Right lung (tissue), 5 donors: ENCODE data around the gene OBSCN. TPM values are rescaled to one million over a fixed set of nuclear protein-coding genes. Genes with fewer than 3 reads are reported as not detected.
"Not testable (repeated sequence)": the region's sequence is repeated elsewhere in the genome, so short reads cannot be mapped to it uniquely, and the experiment has no call there.

Experiments used
- DNase-seq, 2 donors: peaks; one replicate each; pipeline ENCODE4 v3.0.0-alpha.2; 2013
- polyA plus RNA-seq, 5 donors: library from polyadenylated mRNA; unstranded; fragments of 120-200 nt; gene quantifications; one replicate each; pipeline versions ENCODE4 v1.2.1 to v1.2.3, GENCODE V29; 2013; ENCODE audit warnings: inconsistent platforms in 1 of 5, low replicate concordance in 1 of 5; ENCODE audit not compliant: insufficient read length in 5 of 5, insufficient read depth in 1 of 5

OBSCN gene
- polyA plus RNA-seq, 5 donors: 36.0 to 66.4 (median 48.8) TPM

DNA sequence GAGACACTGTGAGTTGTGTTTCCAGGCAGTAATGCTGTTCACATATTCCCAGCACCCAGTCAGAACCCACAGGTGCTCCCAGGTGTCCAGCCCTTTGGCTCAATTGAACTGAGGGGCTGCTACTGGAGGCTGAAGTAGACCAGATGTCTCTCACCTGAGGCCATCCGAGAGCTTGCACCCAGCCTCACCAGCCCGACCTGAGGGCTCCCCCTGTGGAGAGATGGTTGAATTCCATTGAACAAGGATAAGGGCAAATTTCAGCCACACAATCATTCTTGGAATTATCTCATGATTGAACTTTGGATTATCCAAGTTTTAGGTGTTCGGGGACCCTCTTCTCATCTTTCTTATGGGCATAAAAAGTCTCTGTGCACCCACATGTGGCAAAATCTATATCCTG lies 52.1 kb downstream of the OBSCN start:
- DNase-seq: no peak

DNA sequence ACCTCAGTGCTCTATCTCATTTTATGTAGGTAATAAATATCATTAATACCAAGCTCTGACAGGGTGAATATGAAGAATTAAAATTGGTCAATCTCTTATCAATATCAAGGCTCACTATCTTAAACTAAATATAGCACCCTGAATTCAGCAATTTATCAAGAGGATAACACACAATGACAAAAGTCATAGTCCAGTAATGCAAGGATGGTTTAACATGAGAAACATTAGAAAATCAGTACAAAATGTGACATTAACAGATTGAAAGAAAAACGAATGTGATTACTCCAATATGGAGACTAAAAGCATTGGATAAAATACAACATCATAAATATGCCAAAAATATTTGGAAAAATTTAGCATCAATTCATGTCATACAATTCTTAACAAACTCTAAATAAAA lies 53.9 kb downstream of the OBSCN start:
- no peak for DNase-seq

DNA sequence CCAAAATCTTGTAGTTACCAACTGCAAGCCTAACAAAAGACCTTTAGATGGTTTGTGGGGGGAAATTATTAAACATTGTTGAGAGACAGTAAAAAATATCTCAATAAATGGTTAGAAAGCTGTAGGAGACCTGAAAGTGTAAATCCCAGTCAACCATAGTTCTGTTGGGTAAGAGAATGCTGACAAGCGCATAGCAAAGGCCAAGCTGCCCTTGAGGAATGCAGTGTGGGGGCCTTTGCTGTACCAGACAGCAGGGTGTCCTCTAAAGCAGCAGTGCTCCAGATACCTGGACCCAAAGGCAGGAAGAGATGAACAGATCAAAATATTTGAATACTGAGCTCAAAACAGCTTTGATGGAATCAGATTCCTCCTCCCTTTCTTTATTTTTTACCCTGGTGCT lies 54.6 kb downstream of the OBSCN start:
- no peak for DNase-seq

DNA sequence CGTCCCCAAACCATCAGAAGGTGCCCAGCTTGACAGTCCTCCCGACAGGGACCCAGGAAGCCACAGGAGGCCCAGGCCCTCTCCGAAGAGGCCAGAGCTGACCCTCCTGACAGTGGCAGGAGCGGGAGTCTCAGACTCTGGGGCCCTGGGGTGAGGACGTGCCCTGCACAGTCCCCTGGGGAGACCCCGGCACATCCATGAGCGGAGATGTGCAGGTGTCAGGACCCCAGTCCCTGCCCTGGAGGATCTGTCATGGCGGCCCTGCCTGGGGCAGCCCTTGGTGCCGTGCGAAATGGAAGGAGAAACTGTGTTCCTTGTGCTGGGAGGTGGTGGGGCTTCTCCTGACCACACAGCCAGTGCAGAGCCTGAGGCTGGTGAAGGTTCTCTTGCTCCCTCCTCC lies 55.8 kb downstream of the OBSCN start:
- no peak for DNase-seq

DNA sequence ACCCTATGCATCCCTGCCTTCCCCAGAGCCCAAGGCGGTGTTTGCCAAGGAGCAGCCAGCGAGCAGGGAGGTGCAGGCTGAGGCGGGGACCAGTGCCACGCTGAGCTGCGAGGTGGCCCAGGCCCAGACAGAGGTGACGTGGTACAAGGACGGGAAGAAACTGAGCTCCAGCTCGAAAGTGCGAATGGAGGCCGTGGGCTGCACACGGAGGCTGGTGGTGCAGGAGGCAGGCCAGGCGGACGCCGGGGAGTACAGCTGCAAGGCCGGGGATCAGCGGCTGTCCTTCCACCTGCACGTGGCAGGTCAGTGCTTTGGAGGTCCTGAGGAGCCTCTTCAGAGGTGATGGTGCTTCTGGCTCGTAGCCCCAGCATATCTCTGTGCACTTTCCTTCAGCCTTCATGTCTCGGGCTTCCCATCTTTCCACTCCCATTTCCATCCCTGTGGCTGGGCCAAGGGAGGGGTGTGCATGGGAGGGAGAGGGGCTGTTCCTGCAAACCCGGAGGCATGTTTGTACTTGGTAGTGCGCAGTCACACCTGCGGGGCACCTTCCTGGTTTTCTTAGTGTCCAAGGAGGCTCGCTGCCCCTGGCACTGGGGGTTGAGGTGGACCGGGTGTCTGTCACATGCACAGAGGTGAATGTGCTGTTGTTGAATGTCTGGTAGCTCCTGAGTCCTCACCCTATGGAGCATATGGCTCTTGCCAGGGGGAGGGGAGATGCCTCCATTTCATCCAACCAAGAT lies 56.4 kb downstream of the OBSCN start:
- no peak for DNase-seq

DNA sequence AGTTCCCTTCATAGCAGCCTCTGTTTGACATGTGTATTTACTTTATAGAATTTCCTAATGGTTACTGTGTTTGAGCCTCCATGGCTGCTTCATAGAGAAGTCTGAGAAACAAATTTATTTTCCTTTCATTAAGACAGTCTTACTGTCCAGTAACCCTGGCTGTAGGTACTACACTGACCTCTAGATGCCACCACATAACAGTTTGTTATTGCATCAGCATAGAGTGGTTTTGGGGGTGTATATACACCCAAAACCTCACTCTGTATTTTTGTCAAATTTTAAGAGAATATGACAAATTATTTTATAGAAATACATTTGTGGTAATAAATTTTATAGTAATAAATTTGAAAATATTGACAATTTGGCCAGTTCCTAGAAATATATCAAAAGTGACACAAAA lies 57.3 kb downstream of the OBSCN start:
- DNase-seq: no peak

DNA sequence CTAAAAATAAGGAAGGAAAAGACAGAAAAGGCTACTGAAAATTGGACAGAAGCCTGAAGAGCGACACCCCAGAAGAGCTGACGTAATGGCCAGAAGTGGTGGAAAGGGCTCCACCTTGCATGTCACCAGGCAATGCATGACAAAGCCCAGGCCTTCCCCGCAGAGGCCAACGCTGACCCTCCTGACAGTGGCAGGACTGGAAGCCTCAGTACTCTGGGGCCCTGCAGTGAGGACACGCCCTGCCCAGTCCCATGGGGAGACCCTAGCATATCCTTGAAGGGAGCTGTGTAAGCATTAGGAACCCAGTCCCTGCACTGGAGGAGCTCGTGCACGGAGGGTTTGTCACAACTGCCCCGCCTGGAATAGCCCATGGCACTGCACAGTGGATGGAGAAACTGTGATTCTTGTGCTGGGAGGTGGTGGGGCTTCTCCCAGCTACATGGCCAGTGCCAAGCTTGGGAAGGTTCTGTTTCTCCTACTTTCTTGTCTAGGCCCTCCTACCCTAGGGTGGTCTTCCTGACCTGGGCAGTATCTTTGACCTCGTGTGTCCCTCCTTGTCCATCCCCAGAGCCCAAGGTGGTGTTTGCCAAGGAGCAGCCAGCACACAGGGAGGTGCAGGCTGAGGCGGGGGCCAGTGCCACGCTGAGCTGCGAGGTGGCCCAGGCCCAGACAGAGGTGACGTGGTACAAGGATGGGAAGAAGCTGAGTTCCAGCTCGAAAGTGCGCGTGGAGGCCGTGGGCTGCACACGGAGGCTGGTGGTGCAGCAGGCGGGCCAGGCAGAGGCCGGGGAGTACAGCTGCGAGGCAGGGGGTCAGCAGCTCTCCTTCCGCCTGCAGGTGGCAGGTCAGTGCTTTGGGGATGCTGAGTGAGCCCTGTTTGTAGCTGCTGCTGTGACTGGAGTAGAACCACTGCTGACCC lies 60.4 kb downstream of the OBSCN start:
- no peak for DNase-seq

DNA sequence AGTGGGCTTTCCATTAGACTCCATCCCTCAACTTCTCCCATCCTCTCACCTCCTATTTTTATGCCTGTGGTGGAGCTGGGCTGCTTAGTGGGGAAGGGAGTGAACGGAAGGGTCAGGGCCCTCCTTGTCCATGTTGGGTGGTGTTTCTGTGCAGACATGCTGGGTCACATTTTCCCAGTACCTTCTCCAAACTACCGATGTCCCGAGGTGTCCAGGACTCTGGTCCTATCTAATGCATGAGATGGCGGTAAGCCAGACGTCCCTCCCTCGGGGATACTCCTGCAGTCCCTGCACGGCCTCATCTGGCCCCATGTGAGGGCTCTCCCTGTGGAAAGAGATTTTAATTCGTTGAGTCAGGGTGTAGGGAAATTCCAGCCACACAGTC lies 61.0 kb downstream of the OBSCN start:
- no peak for DNase-seq

DNA sequence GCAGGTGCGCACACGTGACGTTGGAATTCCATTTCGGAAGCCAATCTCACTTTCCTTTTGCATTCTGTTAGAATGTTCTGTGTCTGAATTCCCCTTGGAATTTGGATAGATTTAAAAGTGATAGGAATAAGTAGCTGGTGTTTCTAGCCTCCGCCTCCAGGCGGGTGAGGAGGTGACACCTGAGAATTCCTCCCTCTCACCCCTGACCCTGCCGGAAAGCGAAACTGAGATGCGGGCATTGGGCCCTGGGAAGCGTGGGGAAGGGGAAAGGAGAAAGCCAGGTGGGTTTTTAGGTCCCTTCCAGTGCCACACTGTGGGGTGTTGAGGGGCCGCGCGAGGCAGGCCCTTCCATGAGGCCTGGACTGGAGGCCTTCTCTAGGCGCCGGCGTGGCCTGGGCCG lies 61.6 kb downstream of the OBSCN start:
- DNase-seq: not testable (repeated sequence)

DNA sequence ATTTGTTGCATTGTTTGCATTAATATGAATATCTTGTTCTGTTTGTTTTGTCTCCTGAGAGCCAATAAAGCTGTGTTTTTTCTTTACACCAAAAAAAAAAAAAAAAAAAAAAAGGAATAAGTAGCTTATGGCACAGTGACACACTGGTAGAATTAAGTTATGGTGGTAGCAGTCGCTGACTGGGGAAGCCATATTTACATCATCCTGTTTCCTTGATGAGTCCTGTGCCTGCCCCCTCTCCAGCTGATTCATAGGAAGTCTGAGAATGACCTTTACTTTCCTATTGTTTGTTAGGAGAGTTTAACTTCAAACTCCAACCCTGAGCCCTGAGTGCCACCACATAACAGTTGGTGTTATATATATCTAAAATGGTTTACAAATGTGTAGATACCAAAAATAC lies 62.2 kb downstream of the OBSCN start:
- DNase-seq: no peak

DNA sequence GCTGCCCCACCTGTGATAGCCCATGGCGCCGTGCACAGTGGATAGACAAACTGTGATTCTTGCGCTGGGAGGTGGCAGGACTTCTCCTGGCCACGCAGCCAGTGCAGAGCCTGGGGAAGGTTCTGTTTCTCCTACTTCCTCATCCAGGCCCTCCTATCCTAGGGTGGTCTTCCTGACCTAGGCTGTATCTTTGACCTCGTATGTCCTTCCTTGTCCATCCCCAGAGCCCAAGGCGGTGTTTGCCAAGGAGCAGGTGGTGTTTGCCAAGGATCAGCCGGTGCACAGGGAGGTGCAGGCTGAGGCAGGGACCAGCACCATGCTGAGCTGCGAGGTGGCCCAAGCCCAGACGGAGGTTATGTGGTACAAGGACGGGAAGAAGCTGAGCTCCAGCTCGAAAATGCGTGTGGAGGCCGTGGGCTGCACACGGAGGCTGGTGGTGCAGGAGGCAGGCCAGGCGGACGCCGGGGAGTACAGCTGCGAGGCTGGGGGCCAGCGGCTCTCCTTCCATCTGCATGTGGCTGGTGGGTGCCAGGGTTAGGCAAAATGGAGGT lies 63.9 kb downstream of the OBSCN start:
- DNase-seq: no peak

DNA sequence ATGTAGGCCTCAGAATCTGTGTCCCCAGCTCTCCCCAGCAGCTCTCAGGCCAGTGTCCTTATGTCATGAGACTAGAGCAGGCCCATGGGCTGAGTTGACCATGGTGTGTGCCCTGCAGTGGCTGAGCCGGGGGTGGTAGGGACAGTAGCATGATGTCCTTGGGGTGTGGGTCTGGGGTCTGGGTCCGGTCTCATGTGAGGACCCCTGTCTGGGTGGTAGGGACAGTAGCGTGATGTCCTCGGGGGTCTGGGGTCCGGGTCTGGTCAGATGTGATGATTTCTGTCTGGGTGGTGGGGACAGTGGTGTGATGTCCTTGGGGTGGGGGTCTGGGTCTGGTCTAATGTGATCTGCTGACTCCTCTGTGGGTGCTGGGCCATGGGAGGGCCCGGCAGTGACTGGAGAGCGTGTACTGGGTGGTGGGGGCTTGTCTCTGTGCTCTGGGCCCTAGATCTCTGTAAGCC lies 64.5 kb downstream of the OBSCN start:
- DNase-seq: no peak

DNA sequence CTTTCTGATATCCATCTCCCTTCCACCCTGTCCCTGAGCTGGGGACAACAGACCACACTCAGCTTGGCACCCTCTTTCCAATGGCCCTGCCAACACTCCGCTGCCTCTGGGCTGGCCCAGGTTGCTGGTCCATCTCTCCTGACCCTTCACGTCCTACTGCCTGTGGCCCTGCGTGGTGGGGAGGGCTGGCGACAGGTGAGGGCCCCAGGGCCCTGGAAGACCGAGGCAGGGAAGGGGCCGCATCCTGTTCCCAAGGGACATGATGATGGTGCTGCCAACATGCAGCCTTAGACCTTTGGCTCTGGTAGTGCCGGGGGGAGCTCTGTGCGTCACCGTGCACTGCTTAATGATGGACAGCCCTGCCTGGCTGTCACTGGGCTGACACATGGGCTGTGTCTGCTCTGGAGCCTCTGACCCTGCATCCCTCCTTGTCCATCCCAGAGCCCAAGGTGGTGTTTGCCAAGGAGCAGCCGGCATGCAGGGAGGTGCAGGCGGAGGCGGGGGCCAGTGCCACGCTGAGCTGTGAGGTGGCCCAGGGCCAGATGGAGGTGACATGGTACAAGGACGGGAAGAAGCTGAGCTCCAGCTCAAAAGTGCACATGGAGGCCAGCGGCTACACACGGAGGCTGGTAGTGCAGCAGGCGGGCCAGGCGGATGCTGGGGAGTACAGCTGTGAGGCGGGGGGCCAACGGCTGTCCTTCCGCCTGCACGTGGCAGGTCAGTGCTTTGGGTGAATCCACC lies 65.2 kb downstream of the OBSCN start:
- DNase-seq: no peak

DNA sequence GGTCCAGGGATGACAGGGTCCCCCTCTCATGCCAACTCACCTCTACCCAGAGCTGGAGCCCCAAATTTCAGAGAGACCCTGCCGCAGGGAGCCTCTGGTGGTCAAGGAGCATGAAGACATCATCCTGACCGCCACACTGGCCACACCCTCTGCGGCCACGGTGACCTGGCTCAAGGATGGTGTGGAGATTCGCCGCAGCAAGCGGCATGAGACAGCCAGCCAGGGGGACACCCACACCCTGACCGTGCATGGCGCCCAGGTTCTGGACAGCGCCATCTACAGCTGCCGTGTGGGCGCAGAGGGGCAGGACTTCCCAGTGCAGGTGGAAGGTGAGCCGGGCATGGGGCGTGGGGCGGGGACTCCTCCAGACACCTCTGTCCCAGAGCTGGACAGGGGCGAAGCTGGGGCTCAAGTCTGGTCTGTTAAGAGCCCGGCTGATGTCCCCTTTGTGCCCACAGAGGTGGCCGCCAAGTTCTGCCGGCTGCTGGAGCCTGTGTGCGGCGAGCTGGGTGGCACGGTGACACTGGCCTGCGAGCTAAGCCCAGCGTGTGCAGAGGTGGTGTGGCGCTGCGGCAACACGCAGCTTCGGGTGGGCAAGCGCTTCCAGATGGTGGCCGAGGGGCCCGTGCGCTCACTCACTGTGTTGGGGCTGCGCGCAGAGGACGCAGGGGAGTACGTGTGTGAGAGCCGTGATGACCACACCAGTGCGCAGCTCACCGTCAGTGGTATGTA lies 66.0 kb downstream of the OBSCN start:
- DNase-seq: no peak

DNA sequence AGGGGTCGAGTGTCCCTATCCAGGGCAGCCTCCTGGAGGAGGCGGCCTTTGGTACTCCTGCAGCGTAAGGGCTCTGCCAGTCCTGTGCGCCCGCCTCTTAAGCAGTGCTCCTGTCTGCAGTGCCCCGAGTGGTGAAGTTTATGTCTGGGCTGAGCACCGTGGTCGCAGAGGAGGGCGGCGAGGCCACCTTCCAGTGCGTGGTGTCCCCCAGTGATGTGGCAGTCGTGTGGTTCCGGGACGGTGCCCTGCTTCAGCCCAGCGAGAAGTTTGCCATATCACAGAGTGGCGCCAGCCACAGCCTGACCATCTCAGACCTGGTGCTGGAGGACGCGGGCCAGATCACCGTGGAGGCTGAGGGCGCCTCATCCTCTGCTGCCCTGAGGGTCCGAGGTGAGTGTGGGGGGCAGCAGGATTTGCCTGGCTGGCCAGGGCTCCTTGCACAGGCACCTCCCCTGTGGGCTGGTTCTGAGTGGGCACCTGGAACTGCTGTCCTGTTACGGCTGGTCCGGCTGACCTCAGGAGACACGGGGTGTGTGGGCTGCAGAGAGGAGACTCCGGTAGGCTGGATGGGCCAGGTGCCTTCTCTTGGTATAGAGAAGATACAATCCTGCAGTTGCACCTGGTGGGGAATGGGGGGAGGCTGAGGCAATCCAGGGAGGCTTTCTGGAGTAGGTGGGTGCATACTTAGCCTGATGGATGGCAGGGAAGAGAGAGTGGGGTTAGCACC lies 66.8 kb downstream of the OBSCN start:
- DNase-seq: no peak

DNA sequence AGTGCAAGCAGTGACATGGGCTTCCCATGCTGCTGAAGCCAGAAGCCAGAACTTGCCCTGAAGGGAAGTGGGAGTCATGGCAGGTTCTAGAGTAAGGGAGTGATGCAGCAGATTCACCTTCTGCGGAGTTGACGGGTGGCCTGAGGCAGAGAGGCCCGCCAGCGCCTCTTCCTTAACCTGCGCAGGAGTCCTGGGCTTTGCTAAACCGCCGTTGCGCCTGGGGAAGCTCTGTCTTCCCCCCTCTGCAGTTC lies 67.3 kb downstream of the OBSCN start:
- no peak for DNase-seq

DNA sequence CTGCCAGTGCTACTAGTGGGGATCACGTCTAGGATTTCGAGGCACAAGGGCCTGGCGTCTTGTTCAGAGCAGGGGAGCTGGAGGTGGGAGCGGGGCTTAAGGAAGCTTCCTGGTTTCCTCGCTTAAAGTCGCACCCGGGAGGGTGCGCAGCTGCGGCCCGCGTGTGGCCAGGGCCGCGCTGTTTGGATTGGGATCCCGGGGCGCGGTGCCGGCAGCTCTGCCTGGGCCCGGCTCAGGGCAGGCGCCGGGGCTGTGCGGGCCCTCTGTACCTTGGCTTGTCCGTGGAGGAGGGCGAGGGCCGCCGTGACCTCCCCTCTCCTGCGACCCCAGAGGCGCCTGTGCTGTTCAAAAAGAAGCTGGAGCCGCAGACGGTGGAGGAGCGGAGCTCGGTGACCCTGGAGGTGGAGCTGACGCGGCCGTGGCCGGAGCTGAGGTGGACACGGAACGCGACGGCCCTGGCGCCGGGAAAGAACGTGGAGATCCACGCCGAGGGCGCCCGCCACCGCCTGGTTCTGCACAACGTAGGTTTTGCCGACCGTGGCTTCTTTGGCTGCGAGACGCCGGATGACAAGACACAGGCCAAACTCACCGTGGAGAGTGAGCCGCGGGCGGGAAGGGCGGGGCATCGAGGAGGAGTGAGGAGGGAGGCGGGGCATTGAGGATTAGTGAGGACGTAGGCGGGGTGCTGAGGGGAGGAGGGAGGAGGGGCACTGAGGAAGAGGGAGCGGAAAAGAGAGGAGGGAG lies 67.8 kb downstream of the OBSCN start:
- peak; percentile 84 to 87 for DNase-seq

DNA sequence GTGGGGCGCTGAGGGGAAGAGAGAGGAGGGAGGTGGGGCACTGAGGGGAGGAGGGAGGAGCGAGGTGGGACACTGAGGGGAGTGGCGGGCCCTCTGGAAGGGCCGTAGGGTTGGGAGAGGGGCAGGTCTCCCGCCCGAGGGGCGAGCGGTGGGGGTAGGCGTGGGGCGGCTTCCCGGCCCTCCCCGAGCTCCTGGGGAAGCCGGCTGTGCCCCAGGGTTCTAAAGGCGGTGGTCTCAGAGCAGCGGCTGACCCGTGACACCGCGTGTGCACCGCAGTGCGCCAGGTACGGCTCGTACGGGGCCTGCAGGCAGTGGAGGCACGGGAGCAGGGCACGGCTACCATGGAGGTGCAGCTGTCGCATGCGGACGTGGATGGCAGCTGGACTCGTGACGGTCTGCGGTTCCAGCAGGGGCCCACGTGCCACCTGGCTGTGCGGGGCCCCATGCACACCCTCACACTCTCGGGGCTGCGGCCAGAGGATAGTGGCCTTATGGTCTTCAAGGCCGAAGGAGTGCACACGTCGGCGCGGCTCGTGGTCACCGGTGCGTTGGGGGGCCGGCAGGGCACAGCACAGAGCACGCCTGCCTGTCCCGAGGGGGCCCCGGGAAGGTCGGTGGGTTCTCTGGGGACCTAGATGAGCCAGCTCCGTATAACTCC lies 68.5 kb downstream of the OBSCN start:
- DNase-seq: no peak

DNA sequence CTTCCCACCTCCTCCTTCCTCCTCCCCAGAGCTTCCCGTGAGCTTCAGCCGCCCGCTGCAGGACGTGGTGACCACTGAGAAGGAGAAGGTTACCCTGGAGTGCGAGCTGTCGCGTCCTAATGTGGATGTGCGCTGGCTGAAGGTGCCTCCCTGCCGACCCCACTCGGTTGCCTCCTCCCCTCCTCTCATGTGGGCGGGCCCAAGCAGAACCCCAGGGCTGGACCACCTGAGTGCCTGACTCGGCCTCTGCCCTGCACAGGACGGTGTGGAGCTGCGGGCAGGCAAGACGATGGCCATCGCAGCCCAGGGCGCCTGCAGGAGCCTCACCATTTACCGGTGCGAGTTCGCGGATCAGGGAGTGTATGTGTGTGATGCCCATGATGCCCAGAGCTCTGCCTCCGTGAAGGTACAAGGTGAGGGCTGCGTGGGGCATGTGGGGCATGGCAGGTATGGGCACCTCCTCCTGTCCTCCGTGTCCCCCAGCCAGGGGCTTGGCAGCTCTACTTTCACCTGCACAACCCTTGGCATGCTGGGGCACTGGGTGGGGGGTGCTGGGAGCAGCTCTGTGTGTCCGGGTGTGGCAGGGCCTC lies 69.2 kb downstream of the OBSCN start:
- no peak for DNase-seq
